ENCODE results near the gene TNFSF12. TPM values are rescaled to one million over a fixed set of nuclear protein-coding genes. Genes with fewer than 3 reads are reported as not detected.

TNFSF12 gene
- total RNA-seq, 4 donors from 2014 or later = 9.9 to 31.7 (median 20.9) TPM

- no peak overlapping the region for H3K4me3 ChIP-seq (ENCODE audit: low read depth, poor library complexity, severe bottlenecking)
- intact Hi-C loops (cut with DNase I; ENCODE audit: low total_unique reads) = no loop called here
- DNase-seq (ENCODE audit: low spot score in 2 of 2) = peak in 1 of 2 donors; percentile 88
- TF ChIP-seq POLR2A (IDR thresholded peaks at IDR 0.05) (no peak), CTCF (IDR thresholded peaks at IDR 0.05) (no peak)
- 81% methylated on average over 23 to 36 of the region's 36 CpGs for WGBS, 2 donors
These were observed 33.8 kb downstream of the TNFSF12 start for GRCh38 chr17:7582396-7583252.

- DNase-seq (ENCODE audit: low spot score in 2 of 2) = peak; percentile 96 to 99
- 11 to 15% methylated on average over 62 to 69 of the region's 69 CpGs for WGBS, 2 donors
These were observed 34.6 kb downstream of the TNFSF12 start, which contains the start of gene MPDU1 for GRCh38 chr17:7583253-7584109. MPDU1 (plus strand) TSS chr17:7583852; CDS start chr17:7583863, 11 bp downstream.

GRCh38 chr17:7586673-7587419 is 38.0 kb downstream of the TNFSF12 start:
- 50 to 65% methylated on average over 9 of the region's 9 CpGs for WGBS, 2 donors

More at GRCh38 chr17:7583253-7584109, 34.6 kb downstream of the TNFSF12 start, which contains the start of gene MPDU1:
- H3K4me3 ChIP-seq (ENCODE audit: low read depth, poor library complexity, severe bottlenecking) = peak within 1 kb of the TSS; percentile 31
- intact Hi-C loops (cut with DNase I; ENCODE audit: low total_unique reads) = no loop called here
- TF ChIP-seq CTCF (IDR thresholded peaks at IDR 0.05) (no peak), POLR2A (IDR thresholded peaks at IDR 0.05) (no peak)

DNA sequence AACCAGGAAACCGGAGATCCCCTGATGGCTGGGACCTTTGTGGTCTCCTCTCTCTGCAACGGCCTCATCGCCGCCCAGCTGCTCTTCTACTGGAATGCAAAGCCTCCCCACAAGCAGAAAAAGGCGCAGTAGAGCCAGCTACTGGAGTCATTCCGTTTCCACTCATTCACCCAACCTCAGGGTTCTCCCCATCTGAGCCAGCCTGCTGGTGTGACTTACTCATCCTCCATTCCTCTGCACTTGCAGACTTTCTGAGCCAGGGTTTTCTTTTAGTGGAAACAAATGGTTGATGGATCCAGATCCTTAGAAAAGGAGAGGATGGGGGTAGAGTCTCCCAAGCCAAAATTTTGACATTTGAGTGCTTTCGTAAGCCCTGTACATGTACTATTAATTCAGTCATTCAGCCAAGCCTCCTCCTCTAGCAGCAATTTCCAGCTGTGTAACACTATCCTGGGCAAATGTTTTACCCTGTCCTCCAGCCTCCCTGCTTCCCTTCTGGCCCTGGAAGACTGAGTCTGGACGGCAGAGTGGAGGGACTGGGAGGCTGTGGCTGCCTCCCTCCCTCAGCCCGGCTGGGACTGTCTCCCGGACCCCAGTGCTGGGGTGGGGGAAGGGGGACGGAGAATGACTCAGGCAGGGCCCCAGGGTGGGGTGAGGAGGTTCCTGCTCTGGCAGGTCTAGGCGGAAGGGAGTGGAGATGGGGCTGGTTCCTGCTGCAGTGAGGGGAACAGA is 38.7 kb downstream of the TNFSF12 start:
- H3K4me3 ChIP-seq (ENCODE audit: low read depth, poor library complexity, severe bottlenecking) = no peak overlapping the region
- TF ChIP-seq POLR2A (IDR thresholded peaks at IDR 0.05) (no peak), CTCF (IDR thresholded peaks at IDR 0.05) (no peak)
- 38 to 39% methylated on average over 11 to 12 of the region's 12 CpGs for WGBS, 2 donors
- DNase-seq (ENCODE audit: low spot score in 2 of 2) = no peak
- intact Hi-C loops (cut with DNase I; ENCODE audit: low total_unique reads) = no loop called here

More at GRCh38 chr17:7586673-7587419, 38.0 kb downstream of the TNFSF12 start:
- H3K4me3 ChIP-seq (ENCODE audit: low read depth, poor library complexity, severe bottlenecking) = no peak overlapping the region
- intact Hi-C loops (cut with DNase I; ENCODE audit: low total_unique reads) = no loop called here
- DNase-seq (ENCODE audit: low spot score in 2 of 2) = no peak
- TF ChIP-seq CTCF (IDR thresholded peaks at IDR 0.05) (no peak), POLR2A (IDR thresholded peaks at IDR 0.05) (no peak)

Data from lower leg skin (tissue), 4 donors.